Testis (tissue), 3 donors: ENCODE data around the gene CACNB2. TPM values are rescaled to one million over a fixed set of nuclear protein-coding genes. Genes with fewer than 3 reads are reported as not detected.

ENCODE experiments used
- DNase-seq: peaks from one replicate; pipeline ENCODE4 v3.0.0-alpha.2; 2019
- H3K27ac ChIP-seq, 2 donors: fragments of 200-600 bp; sonication (generic); one replicate each; pipeline ENCODE4 v1.5.1; 2019
- H3K27me3 ChIP-seq: fragments of 200-600 bp; sonication (generic); one replicate; pipeline ENCODE4 v1.5.1; 2019
- H3K36me3 ChIP-seq: fragments of 200-600 bp; sonication (generic); one replicate; pipeline ENCODE4 v1.5.1; 2017; ENCODE audit warnings: low read depth; ENCODE audit errors: missing control alignments
- H3K4me1 ChIP-seq: fragments of 200-600 bp; sonication (generic); one replicate; pipeline ENCODE4 v1.5.1; 2019
- H3K4me3 ChIP-seq, 2 donors: fragments of 200-600 bp; sonication (generic); one replicate each; pipeline ENCODE4 v1.5.1; 2017 to 2019
- H3K9me3 ChIP-seq: fragments of 200-600 bp; sonication (generic); one replicate; pipeline ENCODE4 v1.5.1; 2017
- CTCF ChIP-seq, 3 experiments: fragments of 450-650 bp in 2 of 3; fragments of 200-600 bp in 1 of 3; sonication (generic) in 1 of 3; IDR thresholded peaks; one replicate each; pipeline ENCODE4 v1.5.1; 2016 to 2019; ENCODE audit warnings: antibody characterized with exemption in 3 of 3, mild to moderate bottlenecking in 2 of 3, moderate library complexity in 1 of 3
- POLR2A ChIP-seq: fragments of 450-650 bp; IDR thresholded peaks from one replicate; pipeline ENCODE4 v1.6.1; 2017; ENCODE audit warnings: antibody characterized with exemption, mild to moderate bottlenecking, moderate library complexity
- WGBS, 2 donors: methylation state at CpG; one replicate each; pipeline ENCODE4 v1.1.5; 2018; 5-methylcytosine and 5-hydroxymethylcytosine counted together
- intact Hi-C: fragments of 100-400 bp; cut with DNase I; formaldehyde crosslinking; loops from one replicate; pipeline ENCODE4 v1.15.1; 2023; ENCODE audit warnings: low total_unique reads
- polyA plus RNA-seq: library from polyadenylated mRNA; stranded (reverse); fragments of 350-450 nt; fragmentation: Illumina TruSeq; extraction: RNeasy Lipid Tissue Mini Kit (QIAGEN cat#74804); gene quantifications from one replicate; pipeline ENCODE4 v1.2.3, GENCODE V29; 2014; ENCODE audit warnings: low read depth, low replicate concordance; ENCODE audit not compliant: insufficient read depth
- total RNA-seq, 2 donors: library from RNA; depleted of rRNA; stranded (reverse); fragments of >200 nt; gene quantifications; one replicate each; pipeline ENCODE4 v1.2.3, GENCODE V29; 2016

CACNB2 gene
- total and polyA plus RNA-seq, 3 donors from 2014 or later, result 1.3 to 4.8 (median 1.4) TPM

GRCh38 chr10:18528292-18528691 is 388.1 kb downstream of the CACNB2 start:
- no peak for TF ChIP-seq CTCF (IDR thresholded peaks at IDR 0.05)
- no peak for TF ChIP-seq POLR2A
- DNase-seq, result no peak
- Histone ChIP-seq H3K9me3 (no peaks in the 10 kb centered on the region), H3K36me3 (no peaks in the 10 kb centered on the region), H3K4me3 (no peak overlapping the region), H3K4me1 (no peaks in the 10 kb centered on the region), H3K27me3 (no peaks in the 10 kb centered on the region), H3K27ac (no peak overlapping the region)
- WGBS, 2 donors, result 89 to 92% methylated on average over 3 of the region's 3 CpGs
- intact Hi-C loops, result no loop called here

GRCh38 chr10:18532881-18533535 is 392.8 kb downstream of the CACNB2 start:
- no peaks in the 10 kb centered on the region for H3K27me3 ChIP-seq
- H3K36me3 ChIP-seq, result no peaks in the 10 kb centered on the region
- no peak for DNase-seq
- no peak overlapping the region for H3K27ac ChIP-seq
- 90% methylated on average over 7 of the region's 7 CpGs for WGBS, 2 donors
- H3K9me3 ChIP-seq, result no peaks in the 10 kb centered on the region
- TF ChIP-seq CTCF (IDR thresholded peaks at IDR 0.05) (no peak), POLR2A (no peak)
- no peaks in the 10 kb centered on the region for H3K4me1 ChIP-seq
- H3K4me3 ChIP-seq, result no peak overlapping the region
- intact Hi-C loops, result no loop called here

GRCh38 chr10:18533896-18534295 is 393.7 kb downstream of the CACNB2 start:
- WGBS, 2 donors, result 74 to 77% methylated on average over 5 of the region's 5 CpGs
- Histone ChIP-seq H3K36me3 (no peaks in the 10 kb centered on the region), H3K4me3 (no peak overlapping the region), H3K9me3 (no peaks in the 10 kb centered on the region), H3K27ac (no peak overlapping the region), H3K27me3 (no peaks in the 10 kb centered on the region), H3K4me1 (no peaks in the 10 kb centered on the region)
- DNase-seq, result no peak
- intact Hi-C loops, result no loop called here
- TF ChIP-seq CTCF (IDR thresholded peaks at IDR 0.05) (no peak), POLR2A (no peak)

GRCh38 chr10:18539335-18539734 is 399.1 kb downstream of the CACNB2 start:
- no peak overlapping the region for H3K4me3 ChIP-seq
- H3K9me3 ChIP-seq, result no peaks in the 10 kb centered on the region
- no peaks in the 10 kb centered on the region for H3K27me3 ChIP-seq
- DNase-seq, result no peak
- WGBS, 2 donors, result 86 to 94% methylated on average over 20 to 22 of the region's 22 CpGs
- no peak overlapping the region for H3K27ac ChIP-seq
- intact Hi-C loops, result no loop called here
- no peaks in the 10 kb centered on the region for H3K36me3 ChIP-seq
- H3K4me1 ChIP-seq, result no peaks in the 10 kb centered on the region
- no peak for TF ChIP-seq POLR2A
- TF ChIP-seq CTCF (IDR thresholded peaks at IDR 0.05), result no peak

DNA sequence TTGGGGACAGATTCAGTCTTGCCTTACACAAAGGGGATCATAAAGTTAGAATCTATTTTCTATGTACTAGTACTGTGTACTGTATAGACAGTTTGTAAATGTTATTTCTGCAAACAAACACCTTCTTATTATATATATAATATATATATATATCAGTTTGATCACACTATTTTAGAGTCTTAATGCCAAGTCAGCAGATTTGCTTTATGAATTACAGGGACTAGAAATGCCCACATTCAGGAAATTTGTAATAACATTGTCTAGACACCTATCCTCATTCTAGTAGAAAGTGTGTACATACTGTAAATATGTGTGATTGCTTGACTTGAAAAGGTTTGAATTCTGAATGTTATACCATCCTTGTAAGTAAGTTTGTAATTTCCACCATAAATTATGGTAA is 400.0 kb downstream of the CACNB2 start:
- no peaks in the 10 kb centered on the region for H3K9me3 ChIP-seq
- no peaks in the 10 kb centered on the region for H3K36me3 ChIP-seq
- no peak overlapping the region for H3K27ac ChIP-seq
- no peaks in the 10 kb centered on the region for H3K27me3 ChIP-seq
- DNase-seq, result no peak
- TF ChIP-seq POLR2A (no peak), CTCF (IDR thresholded peaks at IDR 0.05) (no peak)
- intact Hi-C loops, result no loop called here
- no peaks in the 10 kb centered on the region for H3K4me1 ChIP-seq
- no peak overlapping the region for H3K4me3 ChIP-seq
